Right renal cortex interstitium (tissue), 3 donors: ENCODE measurements around the gene TEF. TPM values are rescaled to one million over a fixed set of nuclear protein-coding genes. Genes with fewer than 3 reads are reported as not detected.

Experiments used
- DNase-seq, 3 donors: peaks; one replicate each; pipeline ENCODE4 v3.0.0-alpha.2; 2013; ENCODE audit warnings: low read depth in 3 of 3, low spot score in 2 of 3
- polyA plus RNA-seq, 3 donors: library from polyadenylated mRNA; unstranded; fragments of 120-200 nt; gene quantifications; one replicate each; pipeline ENCODE4 v1.2.1, GENCODE V29; 2013; ENCODE audit not compliant: insufficient read length in 3 of 3

Gene TEF
- polyA plus RNA-seq, 3 donors, result 16.0 to 18.9 (median 17.2) TPM

GRCh38 chr22:41446639-41447434 lies 65.1 kb downstream of the TEF start, which contains the start of gene TOB2:
Gene TOB2 (minus strand): TSS chr22:41446801. CDS start chr22:41437345, 9,456 bp downstream.
- DNase-seq, result peak; percentile 86 to 91 (median 90)

DNA sequence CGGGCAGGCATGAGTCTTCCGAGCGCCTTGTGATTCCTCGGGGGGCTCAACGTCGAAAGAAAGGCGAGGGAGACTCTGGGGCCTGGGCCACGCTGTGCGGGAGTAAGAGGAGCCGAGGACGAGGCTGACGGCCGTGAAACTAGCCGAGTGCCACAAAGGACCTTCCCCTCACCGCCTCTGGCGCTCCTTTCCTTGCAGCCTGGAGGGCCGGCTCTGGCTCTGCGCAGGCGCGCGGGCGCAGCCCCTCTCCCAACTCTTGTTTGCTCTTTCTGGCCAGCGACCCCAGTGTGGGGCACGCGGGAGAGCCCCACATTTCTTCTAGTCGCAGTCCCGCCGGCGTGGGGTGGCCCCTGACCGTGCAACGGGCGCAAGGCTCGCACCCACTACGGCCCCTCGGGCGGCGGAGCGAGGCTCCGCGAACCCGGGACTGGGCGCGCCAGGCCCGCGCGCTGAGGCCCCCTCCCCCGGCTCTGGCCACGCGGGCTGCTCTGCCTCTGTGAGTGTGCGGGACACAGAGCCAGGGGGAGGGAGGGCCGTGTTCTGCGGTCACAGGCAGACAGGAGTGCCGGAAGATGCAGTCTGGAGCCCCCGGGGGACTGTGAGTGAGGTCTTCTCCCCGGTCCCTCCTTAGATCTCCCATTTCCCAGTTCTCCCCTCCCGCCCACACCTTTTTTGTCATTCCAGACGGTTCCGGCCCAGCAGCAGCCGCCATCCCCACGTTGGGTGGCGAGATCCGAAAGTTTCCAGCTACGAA lies 65.9 kb downstream of the TEF start:
- DNase-seq, result peak in 1 of 3 donors; percentile 64

GRCh38 chr22:41448189-41448808 lies 66.6 kb downstream of the TEF start:
- peak; percentile 99 to 100 (median 99) for DNase-seq

Other genes with a start within 250 kb of the TEF start
- 10 to 100 TPM; 26.4 to 29.3 (median 27.8) TPM for gene L3MBTL2, start 176.6 kb upstream of the TEF start, polyA plus RNA-seq
- 1 to 10 TPM; 2.7 to 3.1 (median 2.9) TPM for gene CHADL, start 141.0 kb upstream of the TEF start, polyA plus RNA-seq
- 10 to 100 TPM; 45.4 to 51.1 (median 47.1) TPM for gene RANGAP1, start 95.8 kb upstream of the TEF start, polyA plus RNA-seq
- 10 to 100 TPM; 68.3 to 85.9 (median 76.5) TPM for gene ZC3H7B, start 80.4 kb upstream of the TEF start, polyA plus RNA-seq
- gene TOB2, start 64.9 kb downstream of the TEF start, polyA plus RNA-seq, result 10 to 100 TPM; 46.2 to 54.6 (median 48.3) TPM
- 10 to 100 TPM; 56.5 to 68.7 (median 59.1) TPM for gene PHF5A, start 86.8 kb downstream of the TEF start, polyA plus RNA-seq
- gene ACO2, start 87.2 kb downstream of the TEF start, polyA plus RNA-seq, result 100 to 1,000 TPM; 116 to 135 (median 127) TPM
- gene POLR3H, start 162.5 kb downstream of the TEF start, polyA plus RNA-seq, result 10 to 100 TPM; 28.7 to 31.2 (median 30.9) TPM
- gene CSDC2, start 179.1 kb downstream of the TEF start, polyA plus RNA-seq, result 1 to 10 TPM; 4.1 to 6.0 (median 5.4) TPM
- gene PMM1, start 207.9 kb downstream of the TEF start, polyA plus RNA-seq, result 10 to 100 TPM; 47.6 to 53.1 (median 51.2) TPM
- 10 to 100 TPM; 23.6 to 25.6 (median 24.2) TPM for gene DESI1, start 239.1 kb downstream of the TEF start, polyA plus RNA-seq
- 100 to 1,000 TPM; 372 to 405 (median 383) TPM for gene XRCC6, start 239.4 kb downstream of the TEF start, polyA plus RNA-seq